ENCODE results near the gene MYL5.
A peak's percentile ranks its signal among the peaks of the same experiment; 100 is the strongest.

MYL5 gene

GRCh38 chr4:673349-674091 is 822 bp upstream of the MYL5 start:
- peak overlapping the region; percentile 69 for H3K4me3 ChIP-seq (ENCODE audit: low read depth, low read length)
- no peaks in the 10 kb centered on the region for H3K9me3 ChIP-seq (ENCODE audit: control insufficient read depth, insufficient read depth, low read depth, low read length)
- H3K27ac ChIP-seq (ENCODE audit: extremely low read depth, low read depth, low read length): peak overlapping the region; percentile 37; the same call in 1 of the 2 replicates
- ChIA-PET CTCF (interaction anchor here (0.7 to 2.4 kb wide), 4 partner anchors 11 to 848 kb away, joined by 3 to 6 read pairs (median 3); no protein-coding TSS in a partner anchor), POLR2A (interaction anchor here (0.6 to 1.4 kb wide), 4 partner anchors 10 to 66 kb away, joined by 4 read pairs; no protein-coding TSS in a partner anchor)
- H3K4me1 ChIP-seq (ENCODE audit: control insufficient read depth, insufficient read depth, low read length): peaks cover 3% of the 10 kb centered on the region
- peaks cover 0 to 35% of the 10 kb centered on the region in 2 experiments; a peak in 2 of 3 replicates for H3K36me3 ChIP-seq (ENCODE audit: control insufficient read depth in 2 of 2, insufficient read depth in 1 of 2, low read length in 2 of 2)
- TF ChIP-seq ZBTB11 (tag by site-specific recombination; conservative IDR thresholded peaks at IDR 0.05; ENCODE audit: low read depth) (no peak), ZNF585B (tag by site-specific recombination; IDR thresholded peaks at IDR 0.05) (no peak), ZBTB20 (tag by site-specific recombination; IDR thresholded peaks at IDR 0.05) (no peak), MEIS1 (CRISPR knock-in tag; IDR thresholded peaks at IDR 0.05; ENCODE audit: borderline replicate concordance) (no peak), ZNF561 (tag by site-specific recombination; IDR thresholded peaks at IDR 0.05; ENCODE audit: borderline replicate concordance) (no peak), YY1 (tag by site-specific recombination; IDR thresholded peaks at IDR 0.05) (no peak), ZNF747 (tag by site-specific recombination; IDR thresholded peaks at IDR 0.05) (no peak), ZNF596 (tag by site-specific recombination; IDR thresholded peaks at IDR 0.05) (no peak), ZNF155 (tag by site-specific recombination; IDR thresholded peaks at IDR 0.05) (no peak), ZFP3 (tag by site-specific recombination; IDR thresholded peaks at IDR 0.05; ENCODE audit: low read depth) (no peak), PBX3 (CRISPR knock-in tag; IDR thresholded peaks at IDR 0.05) (no peak), ZNF16 (tag by site-specific recombination; IDR thresholded peaks at IDR 0.05; ENCODE audit: low read depth) (no peak)

DNA sequence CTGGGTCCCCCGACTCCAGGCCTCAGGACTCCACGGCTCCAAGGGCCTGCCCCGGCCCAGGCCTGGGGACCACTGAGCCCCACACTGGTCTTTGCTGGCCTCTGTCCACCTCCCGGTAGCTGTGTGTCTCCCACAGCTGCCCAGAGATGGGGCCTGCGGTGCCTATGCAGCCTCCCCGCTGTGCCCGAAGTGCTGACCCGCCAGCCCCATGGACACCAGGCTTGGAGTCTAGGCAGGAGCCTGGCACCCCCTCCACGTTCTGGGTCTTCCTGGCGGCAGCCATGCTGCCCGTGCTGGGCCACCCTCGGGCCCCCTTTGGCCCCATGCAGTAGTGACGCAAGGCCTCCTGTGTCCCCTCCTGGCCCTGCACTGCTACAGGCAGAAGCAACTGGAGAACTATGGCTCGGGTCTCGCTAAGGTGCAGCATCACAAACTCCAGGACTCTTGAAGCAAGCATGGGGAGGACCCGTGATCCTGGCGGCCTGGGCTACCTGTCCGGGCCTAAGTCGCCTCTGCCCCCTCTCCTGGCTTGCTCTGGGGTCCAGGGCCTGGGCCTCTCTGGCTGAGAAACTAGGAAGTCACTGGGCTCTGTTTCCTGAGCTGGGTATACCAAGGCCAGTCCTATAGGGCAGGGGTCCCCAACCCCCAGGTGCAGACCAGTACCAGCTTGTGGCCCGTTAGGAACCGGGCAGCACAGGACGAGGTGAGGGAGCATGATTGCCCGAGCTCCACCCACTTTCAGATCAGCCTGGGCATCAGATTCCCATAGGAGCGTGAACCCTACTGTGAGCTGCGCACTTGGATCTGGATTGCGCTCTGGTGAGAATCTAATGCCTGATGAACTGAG is 917 bp downstream of the MYL5 start:
- H3K4me3 ChIP-seq (ENCODE audit: low read depth, low read length): peak overlapping the region; percentile 77
- ChIA-PET POLR2A (interaction anchor here (1.1 to 1.3 kb wide), 2 partner anchors 12 to 30 kb away, joined by 3 to 4 read pairs; no protein-coding TSS in a partner anchor), CTCF (interaction anchor here (0.6 to 2.4 kb wide), 3 partner anchors 9 to 1128 kb away, joined by 3 to 6 read pairs (median 3); no protein-coding TSS in a partner anchor)
- peak overlapping the region; percentile 76 for H3K27ac ChIP-seq (ENCODE audit: extremely low read depth, low read depth, low read length)
- H3K4me1 ChIP-seq (ENCODE audit: control insufficient read depth, insufficient read depth, low read length): peaks cover 3% of the 10 kb centered on the region
- H3K9me3 ChIP-seq (ENCODE audit: control insufficient read depth, insufficient read depth, low read depth, low read length): no peaks in the 10 kb centered on the region
- peaks cover 0 to 35% of the 10 kb centered on the region in 2 experiments; a peak in 2 of 3 replicates for H3K36me3 ChIP-seq (ENCODE audit: control insufficient read depth in 2 of 2, insufficient read depth in 1 of 2, low read length in 2 of 2)
- TF ChIP-seq ZIC2 (tag by site-specific recombination; IDR thresholded peaks at IDR 0.05) (peak; percentile 50), ZNF335 (tag by site-specific recombination; conservative IDR thresholded peaks at IDR 0.05) (peak; percentile 81), ZFP41 (tag by site-specific recombination; IDR thresholded peaks at IDR 0.05; ENCODE audit: borderline replicate concordance) (no peak), ZNF221 (tag by site-specific recombination; IDR thresholded peaks at IDR 0.05; ENCODE audit: borderline replicate concordance) (no peak), ZNF549 (tag by site-specific recombination; IDR thresholded peaks at IDR 0.05) (peak; percentile 95), ZNF626 (tag by site-specific recombination; IDR thresholded peaks at IDR 0.05) (no peak)
- TF ChIP-seq, protein P1, sequence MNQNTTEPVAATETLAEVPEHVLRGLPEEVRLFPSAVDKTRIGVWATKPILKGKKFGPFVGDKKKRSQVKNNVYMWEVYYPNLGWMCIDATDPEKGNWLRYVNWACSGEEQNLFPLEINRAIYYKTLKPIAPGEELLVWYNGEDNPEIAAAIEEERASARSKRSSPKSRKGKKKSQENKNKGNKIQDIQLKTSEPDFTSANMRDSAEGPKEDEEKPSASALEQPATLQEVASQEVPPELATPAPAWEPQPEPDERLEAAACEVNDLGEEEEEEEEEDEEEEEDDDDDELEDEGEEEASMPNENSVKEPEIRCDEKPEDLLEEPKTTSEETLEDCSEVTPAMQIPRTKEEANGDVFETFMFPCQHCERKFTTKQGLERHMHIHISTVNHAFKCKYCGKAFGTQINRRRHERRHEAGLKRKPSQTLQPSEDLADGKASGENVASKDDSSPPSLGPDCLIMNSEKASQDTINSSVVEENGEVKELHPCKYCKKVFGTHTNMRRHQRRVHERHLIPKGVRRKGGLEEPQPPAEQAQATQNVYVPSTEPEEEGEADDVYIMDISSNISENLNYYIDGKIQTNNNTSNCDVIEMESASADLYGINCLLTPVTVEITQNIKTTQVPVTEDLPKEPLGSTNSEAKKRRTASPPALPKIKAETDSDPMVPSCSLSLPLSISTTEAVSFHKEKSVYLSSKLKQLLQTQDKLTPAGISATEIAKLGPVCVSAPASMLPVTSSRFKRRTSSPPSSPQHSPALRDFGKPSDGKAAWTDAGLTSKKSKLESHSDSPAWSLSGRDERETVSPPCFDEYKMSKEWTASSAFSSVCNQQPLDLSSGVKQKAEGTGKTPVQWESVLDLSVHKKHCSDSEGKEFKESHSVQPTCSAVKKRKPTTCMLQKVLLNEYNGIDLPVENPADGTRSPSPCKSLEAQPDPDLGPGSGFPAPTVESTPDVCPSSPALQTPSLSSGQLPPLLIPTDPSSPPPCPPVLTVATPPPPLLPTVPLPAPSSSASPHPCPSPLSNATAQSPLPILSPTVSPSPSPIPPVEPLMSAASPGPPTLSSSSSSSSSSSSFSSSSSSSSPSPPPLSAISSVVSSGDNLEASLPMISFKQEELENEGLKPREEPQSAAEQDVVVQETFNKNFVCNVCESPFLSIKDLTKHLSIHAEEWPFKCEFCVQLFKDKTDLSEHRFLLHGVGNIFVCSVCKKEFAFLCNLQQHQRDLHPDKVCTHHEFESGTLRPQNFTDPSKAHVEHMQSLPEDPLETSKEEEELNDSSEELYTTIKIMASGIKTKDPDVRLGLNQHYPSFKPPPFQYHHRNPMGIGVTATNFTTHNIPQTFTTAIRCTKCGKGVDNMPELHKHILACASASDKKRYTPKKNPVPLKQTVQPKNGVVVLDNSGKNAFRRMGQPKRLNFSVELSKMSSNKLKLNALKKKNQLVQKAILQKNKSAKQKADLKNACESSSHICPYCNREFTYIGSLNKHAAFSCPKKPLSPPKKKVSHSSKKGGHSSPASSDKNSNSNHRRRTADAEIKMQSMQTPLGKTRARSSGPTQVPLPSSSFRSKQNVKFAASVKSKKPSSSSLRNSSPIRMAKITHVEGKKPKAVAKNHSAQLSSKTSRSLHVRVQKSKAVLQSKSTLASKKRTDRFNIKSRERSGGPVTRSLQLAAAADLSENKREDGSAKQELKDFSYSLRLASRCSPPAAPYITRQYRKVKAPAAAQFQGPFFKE (tag by site-specific recombination; IDR thresholded peaks at IDR 0.05; ENCODE audit: borderline replicate concordance): no peak

Data from HEK293 (cell line).